K562 treated with DMSO at 1 percent for 48 hours (cell line): ENCODE data around the gene E2F2. TPM values are rescaled to one million over a fixed set of nuclear protein-coding genes. Genes with fewer than 3 reads are reported as not detected.

Experiments
- total RNA-seq: library from RNA; unstranded; fragments of 300-600 nt; gene quantifications from 2 replicates; pipeline ENCODE4 v1.2.3, GENCODE V29; 2022; ENCODE audit warnings: low replicate concordance; ENCODE audit errors: extremely low read depth

E2F2 gene
- total RNA-seq: not detected in 2 replicates

GRCh38 chr1:23530747-23531561 is at the start of gene E2F2:
Gene E2F2, minus strand, starts transcription at chr1:23531233. Its CDS starts 440 bp downstream, at chr1:23530793.

GRCh38 chr1:23559136-23559984 is 28.3 kb upstream of the E2F2 start, which contains the start of gene ID3:
Gene ID3, minus strand, starts transcription at chr1:23559501. Its CDS starts 75 bp downstream, at chr1:23559426.

DNA sequence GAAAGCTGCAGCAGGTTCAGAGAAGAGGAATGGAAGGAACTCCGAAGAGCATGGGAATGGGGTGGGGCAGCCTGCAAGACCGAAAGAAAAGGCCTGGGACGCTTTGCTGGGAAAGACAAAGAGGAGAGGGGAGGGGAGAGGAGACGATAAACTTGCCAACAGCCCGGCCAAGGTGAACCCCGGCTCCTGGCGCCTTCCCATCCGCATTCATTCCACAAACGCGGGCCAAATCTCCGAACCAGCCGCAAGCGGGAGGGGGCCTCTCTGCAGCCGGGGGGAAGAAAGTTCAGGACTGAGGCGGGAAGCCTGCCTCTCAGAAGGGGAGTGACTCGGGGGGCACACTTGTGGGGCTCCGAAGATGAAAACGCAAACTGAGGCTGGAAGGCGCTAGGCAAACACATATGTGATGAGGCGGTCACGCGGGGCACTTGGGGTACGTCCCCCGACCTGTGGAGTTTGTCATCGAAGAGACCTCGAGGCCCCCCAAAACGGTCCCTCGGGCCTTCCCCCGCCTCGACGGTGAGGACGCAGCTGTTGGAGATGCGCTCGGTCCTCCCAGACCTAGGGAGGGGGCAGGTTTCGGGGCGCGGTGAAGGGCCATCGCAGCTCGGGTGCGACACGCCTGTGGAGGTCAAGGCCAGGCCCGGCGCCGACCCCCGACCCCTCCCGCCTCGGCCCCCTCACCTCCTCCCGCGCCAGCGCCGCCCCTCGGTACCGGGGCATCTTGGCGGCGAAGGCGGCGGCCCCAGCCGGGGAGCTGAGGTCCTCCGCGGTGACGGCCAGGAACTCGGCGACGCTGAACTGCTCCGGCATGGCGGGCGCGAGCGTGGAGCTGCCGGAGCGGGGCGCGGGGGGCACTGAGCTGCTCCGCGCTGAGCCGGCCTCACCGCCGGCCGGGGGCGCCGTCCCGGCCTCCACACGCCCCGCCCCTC is 47.4 kb downstream of the E2F2 start, which contains the start of gene ASAP3:
Gene ASAP3, minus strand, starts transcription at position 859 of the 932 bp plus-strand sequence. Its CDS starts 46 bp downstream, at position 813.

Other genes with a start within 250 kb of the E2F2 start
- not detected in 2 replicates for gene HNRNPR, start 186.9 kb downstream of the E2F2 start, total RNA-seq
- gene ZNF436, start 161.4 kb downstream of the E2F2 start, total RNA-seq: not detected in 2 replicates
- not detected in 2 replicates for gene TCEA3, start 106.5 kb downstream of the E2F2 start, total RNA-seq
- gene ASAP3, start 47.1 kb downstream of the E2F2 start, total RNA-seq: not detected in 2 replicates
- gene ID3, start 28.3 kb upstream of the E2F2 start, total RNA-seq: not detected in 2 replicates
- gene RPL11, start 160.6 kb upstream of the E2F2 start, total RNA-seq: 1,279 and 4,945 TPM in 2 replicates
- not detected in 2 replicates for gene ELOA, start 212.2 kb upstream of the E2F2 start, total RNA-seq
- gene PITHD1, start 247.2 kb upstream of the E2F2 start, total RNA-seq: not detected in 2 replicates